H7 (cell line): ENCODE data around the gene GSTA3. TPM values are rescaled to one million over a fixed set of nuclear protein-coding genes. Genes with fewer than 3 reads are reported as not detected.
"Not testable (repeated sequence)": the region's sequence is repeated elsewhere in the genome, so short reads cannot be mapped to it uniquely, and the experiment has no call there.

ENCODE experiments used
- DNase-seq: peaks from one replicate; pipeline ENCODE4 v3.0.0; 2012
- H3K27me3 ChIP-seq: 2 replicates; pipeline ENCODE4 v1.6.0; 2011; ENCODE audit warnings: mild to moderate bottlenecking, low read length; ENCODE audit not compliant: control insufficient read depth, insufficient read depth
- H3K36me3 ChIP-seq: replicated peaks from 2 replicates; pipeline ENCODE4 v1.5.1; 2011; ENCODE audit warnings: low read length; ENCODE audit not compliant: control insufficient read depth, insufficient read depth
- H3K4me3 ChIP-seq: 2 replicates; pipeline ENCODE4 v1.5.1; 2011; ENCODE audit warnings: low read depth, mild to moderate bottlenecking, control low read depth, low read length, moderate library complexity; ENCODE audit not compliant: insufficient read depth
- total RNA-seq: library from RNA; depleted of rRNA; stranded (reverse); fragments of >200 nt; shearing (Covaris generic); gene quantifications from 2 replicates; pipeline ENCODE4 v1.2.3, GENCODE V29; 2014; rRNA removed

The GSTA3 gene
- total RNA-seq, 1 experiment from 2014 or later = not detected

- no peaks in the 10 kb centered on the region for H3K36me3 ChIP-seq
- H3K4me3 ChIP-seq = no peak overlapping the region
- no peaks in the 10 kb centered on the region for H3K27me3 ChIP-seq
- DNase-seq = no peak
Measured at GRCh38 chr6:52858416-52858815, 51.1 kb downstream of the GSTA3 start.

GRCh38 chr6:52856137-52856536, 53.4 kb downstream of the GSTA3 start:
- H3K36me3 ChIP-seq, DNase-seq, H3K27me3 ChIP-seq, H3K4me3 ChIP-seq: not testable (repeated sequence)

- Histone ChIP-seq H3K27me3 (no peaks in the 10 kb centered on the region), H3K36me3 (no peaks in the 10 kb centered on the region), H3K4me3 (no peak overlapping the region)
- no peak for DNase-seq
Measured at GRCh38 chr6:52849137-52849536, 60.4 kb downstream of the GSTA3 start.

Other genes with a start within 250 kb of the GSTA3 start
- gene TMEM14A, start 238.6 kb downstream of the GSTA3 start, total RNA-seq = 10.9 and 11.0 TPM in 2 replicates
- not detected in 2 replicates for gene GSTA2, start 146.2 kb downstream of the GSTA3 start, total RNA-seq
- 0.70 and 0.94 TPM in 2 replicates for gene GSTA1, start 105.9 kb downstream of the GSTA3 start, total RNA-seq
- not detected in 2 replicates for gene GSTA5, start 68.9 kb downstream of the GSTA3 start, total RNA-seq
- 25.1 and 35.6 TPM in 2 replicates for gene GSTA4, start 85.6 kb upstream of the GSTA3 start, total RNA-seq
- gene CILK1, start 152.1 kb upstream of the GSTA3 start, total RNA-seq = 6.5 and 9.0 TPM in 2 replicates
- gene FBXO9, start 155.7 kb upstream of the GSTA3 start, total RNA-seq = 21.8 and 22.7 TPM in 2 replicates
- not detected in 2 replicates for gene GCM1, start 239.1 kb upstream of the GSTA3 start, total RNA-seq